ENCODE measurements around the gene BAIAP2L1. TPM values are rescaled to one million over a fixed set of nuclear protein-coding genes. Genes with fewer than 3 reads are reported as not detected.

The BAIAP2L1 gene
- total and polyA plus RNA-seq, 2 donors (not counting 3 experiments of a cell fraction or from before 2014, with no cell fraction given): 0.32 to 1.1 TPM

DNA sequence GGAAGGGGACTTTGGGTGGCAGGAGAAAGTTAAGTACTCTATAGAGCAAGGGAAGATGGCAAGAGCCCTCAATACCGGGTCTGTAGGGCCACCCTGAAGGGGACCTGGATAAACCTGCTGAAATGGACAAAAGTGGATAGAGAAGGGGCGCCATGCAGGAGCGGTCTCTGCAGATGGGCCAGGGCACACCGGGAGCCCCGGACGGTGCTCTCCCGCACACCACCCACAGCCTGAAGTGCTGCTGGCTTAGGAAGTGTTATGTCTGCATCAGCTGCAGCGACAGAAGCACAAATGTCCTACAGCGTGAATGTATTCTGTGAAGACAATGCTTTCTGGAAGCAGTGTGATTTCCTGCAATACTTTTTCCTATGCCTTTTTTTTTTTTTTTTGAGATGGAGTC lies 81.7 kb downstream of the BAIAP2L1 start:
- ChIA-PET POLR2A (no interaction called here), CTCF (no interaction called here)
- H2AFZ ChIP-seq (ENCODE audit: low read depth, low read length): no peak overlapping the region
- no peak overlapping the region for H3K9ac ChIP-seq (replicated peaks; ENCODE audit: extremely low read depth, insufficient read depth, low read length)
- H3K9me3 ChIP-seq (replicated peaks; ENCODE audit: control insufficient read depth, insufficient read depth, low read length): no peaks in the 10 kb centered on the region
- no peaks in the 10 kb centered on the region for H3K36me3 ChIP-seq (ENCODE audit: control insufficient read depth in 2 of 2, extremely low read depth in 1 of 2, insufficient read depth in 2 of 2, low read length in 2 of 2)
- H3K4me2 ChIP-seq (ENCODE audit: insufficient read depth, low read length): no peak overlapping the region
- FAIRE-seq (no peak), DNase-seq (ENCODE audit: low read depth, low spot score) (no peak)
- dilution Hi-C loops (cut with MboI; ENCODE audit: extremely low pct_ligation_motif_present, low sequenced_read_pairs) (no loop called here), intact Hi-C loops (cut with micrococcal nuclease) (no loop called here)
- no peaks in the 10 kb centered on the region for H3K9me1 ChIP-seq (replicated peaks; ENCODE audit: control insufficient read depth, extremely low read depth, insufficient read depth, low read length)
- TF ChIP-seq FOS (IDR thresholded peaks at IDR 0.05; ENCODE audit: borderline replicate concordance, insufficient read depth, low read length): no peak
- TF ChIP-seq, protein P1, sequence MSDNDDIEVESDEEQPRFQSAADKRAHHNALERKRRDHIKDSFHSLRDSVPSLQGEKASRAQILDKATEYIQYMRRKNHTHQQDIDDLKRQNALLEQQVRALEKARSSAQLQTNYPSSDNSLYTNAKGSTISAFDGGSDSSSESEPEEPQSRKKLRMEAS (IDR thresholded peaks at IDR 0.05; ENCODE audit: insufficient read depth, insufficient read length): no peak
- no peak for TF ChIP-seq JUN (IDR thresholded peaks at IDR 0.05; ENCODE audit: borderline replicate concordance, insufficient read depth, insufficient read length, low read depth)
- TF ChIP-seq POLR2AphosphoS5 (IDR thresholded peaks at IDR 0.05; ENCODE audit: insufficient read depth, low read depth, low read length): no peak
- no peak for TF ChIP-seq GATA2 (IDR thresholded peaks at IDR 0.05; ENCODE audit: insufficient read depth, insufficient read length, low read depth, low read length)
- TF ChIP-seq EZH2 (IDR thresholded peaks at IDR 0.05; ENCODE audit: borderline replicate concordance, low read depth, low read length, severe bottlenecking): no peak
- H4K20me1 ChIP-seq (replicated peaks; ENCODE audit: control insufficient read depth, extremely low read depth, insufficient read depth, low read length): no peaks in the 10 kb centered on the region
- no TSS peak for BruUV-seq (replicated peaks)
- no peaks in the 10 kb centered on the region for H3K79me2 ChIP-seq (ENCODE audit: control insufficient read depth, insufficient read depth, low read length)
- H3K4me3 ChIP-seq (replicated peaks in 1 of 3; ENCODE audit: insufficient read depth in 1 of 3, low read depth in 1 of 3, low read length in 3 of 3): no peak overlapping the region
- H3K4me1 ChIP-seq (ENCODE audit: control insufficient read depth, extremely low read depth, insufficient read depth, low read length): no peaks in the 10 kb centered on the region
- no peak overlapping the region for H3K27ac ChIP-seq (ENCODE audit: insufficient read depth, low read depth, low read length)
- H3K27me3 ChIP-seq (ENCODE audit: control insufficient read depth in 2 of 2, insufficient read depth in 2 of 2, low read length in 2 of 2): no peaks in the 10 kb centered on the region

DNA sequence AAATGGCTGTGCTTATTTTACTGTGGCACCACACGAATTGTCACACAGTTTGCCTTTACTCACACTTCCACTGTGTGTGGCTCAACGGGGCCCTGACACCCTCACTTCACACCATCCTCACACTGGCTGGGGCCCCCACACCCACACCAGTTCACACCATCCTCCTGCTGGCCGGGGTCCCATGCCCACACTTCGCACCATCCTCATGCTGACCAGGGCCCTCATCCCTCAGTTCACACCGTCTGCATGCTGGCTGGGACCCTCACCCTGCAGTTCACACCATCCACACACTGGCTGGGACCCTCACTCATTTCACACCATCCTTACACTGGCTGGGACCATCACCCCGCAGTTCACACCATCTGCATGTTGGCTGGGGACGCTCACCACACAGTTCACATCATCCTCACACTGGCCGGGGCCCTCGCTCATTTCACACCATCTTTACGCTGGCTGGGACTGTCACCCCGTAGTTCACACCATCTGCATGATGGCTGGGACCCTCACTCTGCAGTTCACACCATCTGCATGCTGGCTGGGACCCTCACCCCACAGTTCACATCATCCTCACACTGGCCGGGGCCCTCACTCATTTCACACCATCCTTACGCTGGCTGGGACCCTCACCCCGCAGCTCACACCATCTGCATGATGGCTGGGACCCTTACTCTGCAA lies 83.4 kb downstream of the BAIAP2L1 start:
- dilution Hi-C loops (cut with MboI; ENCODE audit: extremely low pct_ligation_motif_present, low sequenced_read_pairs): no loop called here
- no peak overlapping the region for H3K27ac ChIP-seq (ENCODE audit: insufficient read depth, low read depth, low read length)
- POLR2A ChIA-PET: no interaction called here

More for the DNA sequence above, 83.4 kb downstream of the BAIAP2L1 start:
- DNase-seq (ENCODE audit: low read depth, low spot score): no peak
- Histone ChIP-seq H3K79me2 (ENCODE audit: control insufficient read depth, insufficient read depth, low read length) (no peaks in the 10 kb centered on the region), H3K4me1 (ENCODE audit: control insufficient read depth, extremely low read depth, insufficient read depth, low read length) (no peaks in the 10 kb centered on the region), H3K9me1 (replicated peaks; ENCODE audit: control insufficient read depth, extremely low read depth, insufficient read depth, low read length) (no peaks in the 10 kb centered on the region), H3K36me3 (ENCODE audit: control insufficient read depth in 2 of 2, extremely low read depth in 1 of 2, insufficient read depth in 2 of 2, low read length in 2 of 2) (no peaks in the 10 kb centered on the region), H3K4me3 (replicated peaks in 1 of 3; ENCODE audit: insufficient read depth in 1 of 3, low read depth in 1 of 3, low read length in 3 of 3) (no peak overlapping the region), H4K20me1 (replicated peaks; ENCODE audit: control insufficient read depth, extremely low read depth, insufficient read depth, low read length) (no peaks in the 10 kb centered on the region), H3K27me3 (ENCODE audit: control insufficient read depth in 2 of 2, insufficient read depth in 2 of 2, low read length in 2 of 2) (no peaks in the 10 kb centered on the region), H3K4me2 (ENCODE audit: insufficient read depth, low read length) (no peak overlapping the region), H3K9me3 (replicated peaks; ENCODE audit: control insufficient read depth, insufficient read depth, low read length) (no peaks in the 10 kb centered on the region), H3K9ac (replicated peaks; ENCODE audit: extremely low read depth, insufficient read depth, low read length) (no peak overlapping the region), H2AFZ (ENCODE audit: low read depth, low read length) (no peak overlapping the region)
- intact Hi-C loops (cut with micrococcal nuclease): no loop called here
- no TSS peak for BruUV-seq (replicated peaks)
- FAIRE-seq: no peak
- CTCF ChIA-PET: interaction anchor here (1.1 to 1.4 kb wide), 2 partner anchors 16 kb away, joined by 3 read pairs; no protein-coding TSS in a partner anchor
- TF ChIP-seq, protein P1 (IDR thresholded peaks at IDR 0.05; ENCODE audit: insufficient read depth, insufficient read length): no peak
- TF ChIP-seq, protein P2, sequence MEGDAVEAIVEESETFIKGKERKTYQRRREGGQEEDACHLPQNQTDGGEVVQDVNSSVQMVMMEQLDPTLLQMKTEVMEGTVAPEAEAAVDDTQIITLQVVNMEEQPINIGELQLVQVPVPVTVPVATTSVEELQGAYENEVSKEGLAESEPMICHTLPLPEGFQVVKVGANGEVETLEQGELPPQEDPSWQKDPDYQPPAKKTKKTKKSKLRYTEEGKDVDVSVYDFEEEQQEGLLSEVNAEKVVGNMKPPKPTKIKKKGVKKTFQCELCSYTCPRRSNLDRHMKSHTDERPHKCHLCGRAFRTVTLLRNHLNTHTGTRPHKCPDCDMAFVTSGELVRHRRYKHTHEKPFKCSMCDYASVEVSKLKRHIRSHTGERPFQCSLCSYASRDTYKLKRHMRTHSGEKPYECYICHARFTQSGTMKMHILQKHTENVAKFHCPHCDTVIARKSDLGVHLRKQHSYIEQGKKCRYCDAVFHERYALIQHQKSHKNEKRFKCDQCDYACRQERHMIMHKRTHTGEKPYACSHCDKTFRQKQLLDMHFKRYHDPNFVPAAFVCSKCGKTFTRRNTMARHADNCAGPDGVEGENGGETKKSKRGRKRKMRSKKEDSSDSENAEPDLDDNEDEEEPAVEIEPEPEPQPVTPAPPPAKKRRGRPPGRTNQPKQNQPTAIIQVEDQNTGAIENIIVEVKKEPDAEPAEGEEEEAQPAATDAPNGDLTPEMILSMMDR (IDR thresholded peaks at IDR 0.05; ENCODE audit: extremely low read depth in 1 of 2, insufficient read depth in 1 of 2, low read depth in 1 of 2, low read length in 2 of 2): no peak
- TF ChIP-seq MYC (IDR thresholded peaks at IDR 0.05; ENCODE audit: low read depth, low read length) (no peak), JUN (IDR thresholded peaks at IDR 0.05; ENCODE audit: borderline replicate concordance, insufficient read depth, insufficient read length, low read depth) (no peak), GATA2 (IDR thresholded peaks at IDR 0.05; ENCODE audit: insufficient read depth, insufficient read length, low read depth, low read length) (no peak), EZH2 (IDR thresholded peaks at IDR 0.05; ENCODE audit: borderline replicate concordance, low read depth, low read length, severe bottlenecking) (no peak), FOS (IDR thresholded peaks at IDR 0.05; ENCODE audit: borderline replicate concordance, insufficient read depth, low read length) (no peak), POLR2AphosphoS5 (IDR thresholded peaks at IDR 0.05; ENCODE audit: insufficient read depth, low read depth, low read length) (no peak), POLR2A (IDR thresholded peaks at IDR 0.05; ENCODE audit: low read depth, low read length) (no peak)

All from endothelial cell of umbilical vein (primary cell).